PC-3 (cell line): ENCODE results near the gene APOL6. TPM values are rescaled to one million over a fixed set of nuclear protein-coding genes. Genes with fewer than 3 reads are reported as not detected.

Experiments used
- ATAC-seq: fragments of 200-7000 bp; cut with Tn5 transposase; 2 replicates; pipeline ENCODE4 v1.9.1; 2020; ENCODE audit warnings: mild to moderate bottlenecking, moderate library complexity
- BruUV-seq: library from RNA; stranded (reverse); fragments of 400-500 nt; replicated peaks from 2 replicates; lab custom pipeline; 2021; lab: Mats Ljungman, UMichigan
- CTCF ChIA-PET: fragments of 300-600 bp; sonication (Branson Sonifier 250); formaldehyde crosslinking; loops from one replicate; lab custom pipeline; 2022; ENCODE audit warnings: antibody characterized with exemption; lab: Charles Lee
- POLR2A ChIA-PET: fragments of 300-600 bp; sonication (Branson Sonifier 250); formaldehyde crosslinking; loops from one replicate; lab custom pipeline; 2022; ENCODE audit warnings: antibody characterized with exemption; ENCODE audit not compliant: unreplicated experiment; lab: Charles Lee
- DNase-seq: peaks from one replicate; pipeline ENCODE4 v3.0.0-alpha.2; 2015
- H2AFZ ChIP-seq: fragments of 300-600 bp; sonication (generic); 2 replicates; pipeline ENCODE4 v1.6.0; 2016; ENCODE audit warnings: antibody characterized with exemption, low read length
- H3F3A ChIP-seq: fragments of 300-600 bp; sonication (generic); one replicate; pipeline ENCODE4 v1.6.0; 2017; ENCODE audit warnings: antibody characterized with exemption, low read length, control low read depth, mild to moderate bottlenecking; ENCODE audit not compliant: unreplicated experiment
- H3K27ac ChIP-seq: fragments of 300-600 bp; sonication (generic); 2 replicates; pipeline ENCODE4 v1.5.1; 2016; ENCODE audit warnings: mild to moderate bottlenecking, low read length
- H3K27me3 ChIP-seq: fragments of 300-600 bp; sonication (generic); 2 replicates; pipeline ENCODE4 v1.6.1; 2016; ENCODE audit warnings: low read length, mixed read lengths
- H3K36me3 ChIP-seq: fragments of 300-600 bp; sonication (generic); 2 replicates; pipeline ENCODE4 v1.6.1; 2016; ENCODE audit warnings: low read depth, mixed run types, low read length, mixed read lengths
- H3K4me1 ChIP-seq: fragments of 300-600 bp; sonication (generic); 2 replicates; pipeline ENCODE4 v1.5.1; 2016; ENCODE audit warnings: low read length; ENCODE audit not compliant: insufficient read depth
- H3K4me2 ChIP-seq: fragments of 300-600 bp; sonication (generic); 2 replicates; pipeline ENCODE4 v1.6.0; 2016; ENCODE audit warnings: low read length
- H3K4me3 ChIP-seq: fragments of 300-600 bp; sonication (generic); 2 replicates; pipeline ENCODE4 v1.5.1; 2016; ENCODE audit warnings: mild to moderate bottlenecking, low read length, mixed read lengths
- H3K79me2 ChIP-seq: fragments of 300-600 bp; sonication (generic); 2 replicates; pipeline ENCODE4 v1.6.1; 2017; ENCODE audit warnings: low read length, mixed read lengths
- H3K9ac ChIP-seq: fragments of 300-600 bp; sonication (generic); 2 replicates; pipeline ENCODE4 v1.6.0; 2016; ENCODE audit warnings: mild to moderate bottlenecking, low read length
- H3K9me2 ChIP-seq: fragments of 300-600 bp; sonication (generic); replicated peaks from 2 replicates; pipeline ENCODE4 v1.6.1; 2016; ENCODE audit warnings: mixed run types, low read length, mixed read lengths
- H3K9me3 ChIP-seq: fragments of 300-600 bp; sonication (generic); 2 replicates; pipeline ENCODE4 v1.6.1; 2016; ENCODE audit warnings: low read length, mixed read lengths
- H4K20me1 ChIP-seq: fragments of 300-600 bp; sonication (generic); 2 replicates; pipeline ENCODE4 v1.6.1; 2016; ENCODE audit warnings: low read length, mixed read lengths
- EZH2 ChIP-seq: fragments of 300-600 bp; sonication (generic); IDR thresholded peaks from one replicate; pipeline ENCODE4 v1.6.1; 2017; ENCODE audit warnings: antibody characterized with exemption, mild to moderate bottlenecking, low read length; ENCODE audit not compliant: unreplicated experiment
- EZH2phosphoT487 ChIP-seq: fragments of 300-600 bp; sonication (generic); IDR thresholded peaks from 2 replicates; pipeline ENCODE4 v1.6.1; 2018; ENCODE audit warnings: mild to moderate bottlenecking, antibody characterized with exemption, low read length, borderline replicate concordance
- intact Hi-C: fragments of 100-400 bp; cut with micrococcal nuclease; formaldehyde crosslinking; loops from 2 replicates; pipeline ENCODE4 v1.9.0; 2023
- total RNA-seq: library from RNA; depleted of rRNA; stranded (reverse); fragments of >200 nt; gene quantifications from 2 replicates; pipeline ENCODE4 v1.2.3, GENCODE V29; 2014
- TF ChIP-seq, protein P1 (sequence below): fragments of 300-600 bp; sonication (generic); conservative IDR thresholded peaks from 2 replicates; pipeline ENCODE4 v1.5.1; 2017; ENCODE audit warnings: antibody characterized with exemption, low read depth, mild to moderate bottlenecking, low read length

Gene APOL6
- total RNA-seq, 1 experiment from 2014 or later = 8.2 TPM

DNA sequence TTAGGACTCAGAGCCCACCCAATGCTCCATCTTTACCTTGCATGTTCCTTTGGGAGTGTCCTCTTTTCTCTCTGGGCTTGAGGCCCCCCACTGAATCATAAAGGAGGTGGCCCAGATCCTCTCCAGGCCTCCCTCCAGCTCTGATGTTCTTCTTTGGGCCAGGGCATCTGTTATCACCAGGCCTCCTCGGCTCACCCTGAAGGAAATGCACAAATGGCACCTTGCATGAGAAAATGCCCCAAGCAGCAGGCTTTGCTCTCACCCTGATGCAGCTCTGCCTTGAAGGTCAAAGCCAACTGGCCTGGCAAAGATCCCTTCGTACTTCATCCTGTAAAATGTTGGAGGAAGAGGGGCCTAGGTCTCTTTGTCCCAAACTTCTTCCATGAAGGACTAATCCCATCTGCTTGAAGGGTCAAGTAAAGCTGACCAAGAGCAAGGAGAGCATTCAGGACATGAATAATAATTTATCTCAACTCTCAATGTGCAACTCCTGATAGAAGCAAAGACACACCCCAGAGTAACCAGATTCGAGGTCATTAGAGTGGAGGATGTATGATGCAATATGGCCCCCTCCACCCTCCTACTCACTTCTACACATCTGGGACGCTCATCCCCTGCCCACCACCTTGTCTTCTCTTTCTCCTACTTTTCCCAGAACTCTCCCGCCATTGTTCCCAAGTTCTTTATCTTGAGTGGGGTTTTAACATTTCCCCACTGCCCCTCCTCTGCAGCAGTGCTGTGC is 9.5 kb downstream of the APOL6 start:
- Histone ChIP-seq H3F3A (no peaks in the 10 kb centered on the region), H3K79me2 (no peaks in the 10 kb centered on the region), H3K9me2 (no peaks in the 10 kb centered on the region), H3K9ac (no peak overlapping the region), H4K20me1 (no peaks in the 10 kb centered on the region), H3K27ac (no peak overlapping the region), H3K4me2 (no peak overlapping the region), H3K9me3 (no peaks in the 10 kb centered on the region), H2AFZ (no peak overlapping the region), H3K36me3 (peaks cover 5% of the 10 kb centered on the region; the same call in 1 of the 2 replicates), H3K4me1 (peaks cover 6% of the 10 kb centered on the region), H3K4me3 (no peak overlapping the region), H3K27me3 (no peaks in the 10 kb centered on the region)
- POLR2A ChIA-PET = interaction anchor here (0.7 kb wide), 1 partner anchor 356 kb away, joined by 7 read pairs; no protein-coding TSS in a partner anchor
- TF ChIP-seq EZH2phosphoT487 = no peak
- TF ChIP-seq, protein P1, sequence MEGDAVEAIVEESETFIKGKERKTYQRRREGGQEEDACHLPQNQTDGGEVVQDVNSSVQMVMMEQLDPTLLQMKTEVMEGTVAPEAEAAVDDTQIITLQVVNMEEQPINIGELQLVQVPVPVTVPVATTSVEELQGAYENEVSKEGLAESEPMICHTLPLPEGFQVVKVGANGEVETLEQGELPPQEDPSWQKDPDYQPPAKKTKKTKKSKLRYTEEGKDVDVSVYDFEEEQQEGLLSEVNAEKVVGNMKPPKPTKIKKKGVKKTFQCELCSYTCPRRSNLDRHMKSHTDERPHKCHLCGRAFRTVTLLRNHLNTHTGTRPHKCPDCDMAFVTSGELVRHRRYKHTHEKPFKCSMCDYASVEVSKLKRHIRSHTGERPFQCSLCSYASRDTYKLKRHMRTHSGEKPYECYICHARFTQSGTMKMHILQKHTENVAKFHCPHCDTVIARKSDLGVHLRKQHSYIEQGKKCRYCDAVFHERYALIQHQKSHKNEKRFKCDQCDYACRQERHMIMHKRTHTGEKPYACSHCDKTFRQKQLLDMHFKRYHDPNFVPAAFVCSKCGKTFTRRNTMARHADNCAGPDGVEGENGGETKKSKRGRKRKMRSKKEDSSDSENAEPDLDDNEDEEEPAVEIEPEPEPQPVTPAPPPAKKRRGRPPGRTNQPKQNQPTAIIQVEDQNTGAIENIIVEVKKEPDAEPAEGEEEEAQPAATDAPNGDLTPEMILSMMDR = no peak
- no peak for TF ChIP-seq EZH2
- BruUV-seq = no TSS peak
- CTCF ChIA-PET = no interaction called here
- no peak for ATAC-seq
- DNase-seq = no peak
- intact Hi-C loops = no loop called here

DNA sequence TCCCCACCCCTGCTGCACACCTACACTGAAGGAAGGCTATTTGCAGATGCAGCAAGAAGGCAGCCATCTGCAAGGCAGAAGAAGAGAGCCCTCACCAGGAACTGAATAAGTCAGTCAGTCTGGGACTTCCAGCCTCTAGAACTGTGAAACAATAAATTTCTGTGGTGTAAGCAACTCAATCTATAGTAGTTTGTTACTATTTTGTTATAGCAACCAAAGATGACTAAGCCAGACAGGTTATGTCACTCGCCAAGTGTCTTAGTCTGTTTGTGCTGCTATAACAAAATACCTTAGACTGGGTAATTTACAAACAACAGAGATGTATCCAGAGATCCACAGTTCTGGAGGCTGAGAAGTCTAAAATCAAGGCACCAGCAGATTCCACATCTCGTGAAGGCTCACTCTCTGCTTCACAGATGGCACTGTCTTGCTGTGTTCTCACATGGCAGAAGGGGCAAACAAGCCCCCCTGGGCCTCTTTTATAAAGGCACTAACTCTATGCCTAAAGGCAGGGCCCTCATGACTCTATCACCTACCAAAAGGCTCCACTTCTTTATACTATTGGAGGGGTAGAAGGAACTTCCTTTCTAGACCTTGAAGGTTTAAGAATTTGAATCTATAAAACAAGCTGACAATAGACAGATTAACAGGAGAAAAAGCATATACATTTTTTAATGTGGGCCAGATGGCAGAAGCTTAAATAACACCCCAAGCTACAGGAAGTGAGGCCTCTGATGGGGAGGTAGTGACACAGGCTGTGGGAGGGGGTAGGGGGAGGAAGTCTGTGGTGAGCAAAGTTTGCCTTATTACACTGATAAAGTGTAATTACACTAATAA is 12.3 kb downstream of the APOL6 start:
- intact Hi-C loops = no loop called here
- H3K9me2 ChIP-seq = no peaks in the 10 kb centered on the region
- H4K20me1 ChIP-seq = no peaks in the 10 kb centered on the region
- TF ChIP-seq EZH2 (no peak), EZH2phosphoT487 (no peak)
- TF ChIP-seq, protein P1 = no peak
- ChIA-PET CTCF (no interaction called here), POLR2A (no interaction called here)
- H3K9ac ChIP-seq = no peak overlapping the region
- H3K27ac ChIP-seq = no peak overlapping the region
- BruUV-seq = no TSS peak
- peaks cover 6% of the 10 kb centered on the region; the same call in 1 of the 2 replicates for H3K9me3 ChIP-seq
- no peak overlapping the region for H3K4me2 ChIP-seq
- DNase-seq (peak; percentile 28), ATAC-seq (peak; percentile 46)
- H3K79me2 ChIP-seq = no peaks in the 10 kb centered on the region
- H3K36me3 ChIP-seq = peaks cover 10% of the 10 kb centered on the region
- H3K27me3 ChIP-seq = no peaks in the 10 kb centered on the region
- no peak overlapping the region for H3K4me3 ChIP-seq
- peaks cover 6% of the 10 kb centered on the region for H3K4me1 ChIP-seq
- H3F3A ChIP-seq = no peaks in the 10 kb centered on the region
- H2AFZ ChIP-seq = no peak overlapping the region
